ENCODE data around the gene SRBD1.

GRCh38 chr2:45353879-45354278, 257.2 kb downstream of the SRBD1 start:
- TF ChIP-seq CTCF (IDR thresholded peaks at IDR 0.05; ENCODE audit: low read depth, low read length, missing input control), result no peak
- no peak for TF ChIP-seq RXRA (IDR thresholded peaks at IDR 0.05)
- no peak for TF ChIP-seq GABPA (IDR thresholded peaks at IDR 0.05 in 1 of 2, conservative IDR thresholded peaks at IDR 0.05 in 1 of 2)
- no peak for TF ChIP-seq RAD21 (IDR thresholded peaks at IDR 0.05)
- TF ChIP-seq YY1 (IDR thresholded peaks at IDR 0.05), result no peak
- TF ChIP-seq SP1 (IDR thresholded peaks at IDR 0.05), result no peak
